GM08714 (cell line): ENCODE results near the gene GNAL.
"Not testable (repeated sequence)": the region's sequence is repeated elsewhere in the genome, so short reads cannot be mapped to it uniquely, and the experiment has no call there.

Source experiments
- H3K4me3 ChIP-seq: fragments of 200-500 bp; sonication (Bioruptor generic); 2 replicates; pipeline ENCODE4 v1.5.1; 2014; ENCODE audit warnings: mild to moderate bottlenecking, low read length, inconsistent platforms
- ZNF274 ChIP-seq: IDR thresholded peaks from 2 replicates; pipeline ENCODE4 v1.6.1; 2012; ENCODE audit warnings: mild to moderate bottlenecking, low read depth, low read length

GNAL gene

GRCh38 chr18:11839556-11839955 lies 150.5 kb downstream of the GNAL start:
- H3K4me3 ChIP-seq, result no peak overlapping the region
- no peak for TF ChIP-seq ZNF274

- TF ChIP-seq ZNF274, result no peak
- no peak overlapping the region for H3K4me3 ChIP-seq
Measured at GRCh38 chr18:11840493-11840892, 151.4 kb downstream of the GNAL start.

- no peak for TF ChIP-seq ZNF274
- no peak overlapping the region for H3K4me3 ChIP-seq
Measured at GRCh38 chr18:11842562-11842961, 153.5 kb downstream of the GNAL start.

GRCh38 chr18:11844436-11844835 lies 155.4 kb downstream of the GNAL start:
- H3K4me3 ChIP-seq, result no peak overlapping the region
- TF ChIP-seq ZNF274, result no peak

GRCh38 chr18:11845654-11846053 lies 156.6 kb downstream of the GNAL start:
- no peak overlapping the region for H3K4me3 ChIP-seq
- no peak for TF ChIP-seq ZNF274

GRCh38 chr18:11847811-11848210 lies 158.7 kb downstream of the GNAL start:
- no peak overlapping the region for H3K4me3 ChIP-seq
- no peak for TF ChIP-seq ZNF274

- no peak overlapping the region for H3K4me3 ChIP-seq
- TF ChIP-seq ZNF274, result no peak
Measured at GRCh38 chr18:11849279-11849678, 160.2 kb downstream of the GNAL start.

- peak overlapping the region; percentile 73 for H3K4me3 ChIP-seq
- TF ChIP-seq ZNF274, result no peak
Measured at GRCh38 chr18:11849841-11850634, 161.0 kb downstream of the GNAL start.

GRCh38 chr18:11850821-11851145 lies 161.7 kb downstream of the GNAL start:
- TF ChIP-seq ZNF274, result no peak

GRCh38 chr18:11851146-11851805 lies 162.2 kb downstream of the GNAL start, which contains the start of gene CHMP1B:
CHMP1B (plus strand) TSS chr18:11851413; CDS start chr18:11851512, 99 bp downstream.
- peak within 1 kb of the TSS; percentile 73 for H3K4me3 ChIP-seq
- no peak for TF ChIP-seq ZNF274

More at GRCh38 chr18:11850821-11851145, 161.7 kb downstream of the GNAL start:
- H3K4me3 ChIP-seq, result peak overlapping the region; percentile 73

GRCh38 chr18:11851806-11852337 lies 162.8 kb downstream of the GNAL start:
- no peak for TF ChIP-seq ZNF274
- H3K4me3 ChIP-seq, result peak overlapping the region; percentile 73

- not testable (repeated sequence) for H3K4me3 ChIP-seq
Measured at GRCh38 chr18:11854554-11854953, 165.5 kb downstream of the GNAL start.

GRCh38 chr18:11857177-11857887 lies 168.3 kb downstream of the GNAL start:
- no peak for TF ChIP-seq ZNF274
- no peak overlapping the region for H3K4me3 ChIP-seq

GRCh38 chr18:11859282-11859830 lies 170.3 kb downstream of the GNAL start:
- H3K4me3 ChIP-seq, result no peak overlapping the region
- no peak for TF ChIP-seq ZNF274
